GM21515 (cell line): ENCODE measurements around the gene INSYN2B.
A peak's percentile ranks its signal among the peaks of the same experiment; 100 is the strongest.
"Not testable (repeated sequence)": the region's sequence is repeated elsewhere in the genome, so short reads cannot be mapped to it uniquely, and the experiment has no call there.

Experiments
- ATAC-seq: cut with Tn5 transposase; IDR thresholded peaks from one replicate; pipeline ENCODE4 v1.9.1; 2021; ENCODE audit not compliant: unreplicated experiment

INSYN2B gene

GRCh38 chr5:169860585-169860984 lies 119.7 kb downstream of the INSYN2B start:
- ATAC-seq = no peak

- no peak for ATAC-seq
Measured at GRCh38 chr5:169856571-169856970, 123.7 kb downstream of the INSYN2B start.

GRCh38 chr5:169851321-169851850 lies 128.9 kb downstream of the INSYN2B start:
- no peak for ATAC-seq

GRCh38 chr5:169850409-169850808 lies 129.9 kb downstream of the INSYN2B start:
- ATAC-seq = no peak

DNA sequence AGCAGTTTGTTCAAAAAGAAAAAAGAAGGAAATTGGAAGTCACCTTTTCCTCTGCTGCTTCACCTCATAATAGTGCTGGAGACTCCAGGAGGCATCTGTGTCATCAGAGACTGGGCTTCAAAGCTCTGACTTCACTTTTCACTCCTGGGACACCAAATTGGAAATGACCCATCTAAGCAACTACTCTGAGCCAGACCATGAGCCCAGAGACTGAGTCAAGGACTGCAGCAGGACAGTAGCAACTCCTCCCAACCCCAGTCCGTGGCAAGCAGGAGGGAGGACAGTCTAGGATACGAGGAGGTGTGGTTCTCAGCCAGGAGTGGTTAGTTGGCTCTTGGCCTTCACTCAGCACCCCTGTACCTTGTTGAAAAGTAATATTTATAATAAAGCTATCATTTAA lies 131.5 kb downstream of the INSYN2B start:
- no peak for ATAC-seq

DNA sequence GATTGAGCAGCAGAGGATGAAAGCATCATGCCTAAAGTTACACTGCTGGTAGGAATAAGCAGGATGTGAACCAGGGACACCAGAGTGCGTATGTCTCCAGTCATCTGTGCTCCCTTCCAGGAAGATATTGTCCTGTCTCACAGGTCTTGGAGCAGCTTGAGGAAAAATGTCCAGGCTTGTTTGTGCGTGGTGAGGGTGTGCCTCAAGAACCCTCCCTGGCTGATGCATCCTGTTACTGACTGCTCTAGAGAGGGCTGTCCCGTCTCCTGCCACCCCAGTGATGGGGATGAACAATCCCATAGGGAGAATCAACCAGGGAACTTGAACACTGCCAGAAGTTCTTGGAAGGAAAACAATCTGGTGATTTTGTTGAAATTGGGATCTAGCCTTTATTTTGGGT lies 132.0 kb downstream of the INSYN2B start:
- no peak for ATAC-seq

DNA sequence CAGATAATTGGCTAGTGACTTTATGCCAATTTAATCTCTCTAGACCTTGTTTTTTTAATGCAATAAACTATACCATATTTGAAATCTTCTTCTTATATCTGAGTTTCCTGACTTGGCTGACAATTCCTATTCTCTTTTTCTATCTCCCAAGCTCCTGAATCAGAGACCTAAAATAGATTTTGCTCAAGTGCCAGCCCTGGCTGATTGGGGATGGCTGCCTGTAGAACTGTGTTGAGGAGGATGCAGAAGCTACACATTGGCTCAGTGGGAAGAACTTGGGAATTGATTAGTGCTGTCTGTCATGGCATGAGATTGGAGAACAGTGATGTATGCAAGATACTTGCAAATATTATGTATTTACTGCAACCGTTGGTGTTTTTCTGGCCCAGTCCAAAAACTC lies 132.8 kb downstream of the INSYN2B start:
- ATAC-seq = no peak

DNA sequence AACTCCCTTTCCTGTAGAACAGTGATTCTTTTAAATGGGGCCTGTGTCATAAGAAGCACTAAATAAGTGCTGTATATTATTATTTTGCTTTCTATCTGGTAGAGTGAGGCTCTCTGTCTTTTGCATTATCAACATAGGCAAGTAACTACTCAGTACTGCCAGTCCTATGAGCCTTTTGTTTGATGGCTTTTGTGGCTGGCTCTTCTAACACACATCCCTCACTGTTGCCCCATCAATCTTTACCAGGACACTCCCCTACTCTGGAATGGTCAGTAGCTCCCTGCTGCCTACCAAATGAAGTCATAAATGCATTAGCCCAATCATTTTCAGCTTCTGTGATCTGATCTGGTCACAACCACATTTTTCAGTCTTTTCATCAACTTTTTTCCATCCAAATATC lies 137.6 kb downstream of the INSYN2B start:
- ATAC-seq = no peak

- no peak for ATAC-seq
Measured at GRCh38 chr5:169840405-169840804, 139.9 kb downstream of the INSYN2B start.

- peak; percentile 83 for ATAC-seq
Measured at GRCh38 chr5:169838688-169839087, 141.6 kb downstream of the INSYN2B start.

- no peak for ATAC-seq
Measured at GRCh38 chr5:169837686-169838085, 142.6 kb downstream of the INSYN2B start.

GRCh38 chr5:169836835-169837536 lies 143.3 kb downstream of the INSYN2B start:
- no peak for ATAC-seq

GRCh38 chr5:169834540-169834939 lies 145.8 kb downstream of the INSYN2B start:
- ATAC-seq = not testable (repeated sequence)

GRCh38 chr5:169833681-169834292 lies 146.5 kb downstream of the INSYN2B start:
- ATAC-seq = not testable (repeated sequence)

GRCh38 chr5:169832845-169833244 lies 147.4 kb downstream of the INSYN2B start:
- no peak for ATAC-seq

DNA sequence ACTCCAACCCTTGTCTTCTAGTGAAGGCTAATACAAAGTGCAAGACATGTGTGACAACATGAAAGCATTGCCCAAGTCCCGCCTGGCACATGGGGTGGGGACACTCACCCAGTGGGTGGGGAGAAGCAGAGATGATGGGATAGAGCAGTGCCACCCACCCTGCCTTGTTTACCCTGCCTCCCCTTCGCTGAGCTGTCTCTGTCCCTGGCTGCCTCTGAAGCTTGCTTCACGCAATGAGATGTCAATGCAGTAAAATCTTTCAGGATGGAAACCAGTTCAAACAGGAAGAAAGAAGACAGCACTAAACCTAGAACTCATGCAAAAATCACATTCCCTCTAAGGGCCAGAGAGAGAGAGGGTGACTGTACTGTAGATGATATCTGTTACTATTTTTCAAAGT lies 148.0 kb downstream of the INSYN2B start:
- no peak for ATAC-seq

DNA sequence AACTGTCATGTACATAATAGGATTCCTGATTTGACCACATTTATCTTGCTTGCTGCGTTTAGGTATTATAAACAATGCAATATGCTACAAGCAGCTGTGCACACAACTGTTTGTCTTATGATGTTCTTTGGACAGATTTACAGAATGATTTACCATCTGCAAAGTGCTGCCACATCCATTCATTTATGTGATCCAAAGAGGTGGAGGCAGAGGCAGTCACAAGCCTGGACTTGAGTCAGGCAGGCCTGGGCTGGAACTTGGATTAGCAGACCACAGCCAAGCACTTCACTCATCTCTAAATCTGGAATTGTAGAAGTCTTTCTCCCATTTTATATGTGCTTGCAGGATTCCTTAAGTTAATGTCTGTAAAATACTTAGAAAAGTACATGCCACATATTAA lies 149.0 kb downstream of the INSYN2B start:
- no peak for ATAC-seq

- no peak for ATAC-seq
Measured at GRCh38 chr5:169828385-169828784, 151.9 kb downstream of the INSYN2B start.

GRCh38 chr5:169827769-169828168 lies 152.5 kb downstream of the INSYN2B start:
- no peak for ATAC-seq

DNA sequence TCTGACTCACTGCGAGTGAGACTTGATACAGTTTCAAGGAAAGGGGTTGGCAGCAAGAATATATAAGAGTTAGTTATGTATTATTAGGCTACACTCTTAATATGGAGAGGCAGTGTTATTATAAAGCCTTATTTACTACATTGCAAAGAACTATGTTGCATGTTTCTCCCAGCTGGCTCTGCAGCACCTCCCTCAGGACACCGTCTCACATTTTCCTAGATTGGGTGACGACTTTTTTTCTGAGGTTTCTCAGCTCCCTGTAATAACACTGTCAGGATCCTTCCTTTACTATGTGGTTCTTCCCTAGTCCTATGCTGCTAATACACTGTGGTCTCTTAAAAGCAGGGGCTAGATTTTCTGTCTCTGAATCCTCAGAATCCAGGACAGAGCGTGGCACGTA lies 153.7 kb downstream of the INSYN2B start:
- no peak for ATAC-seq

DNA sequence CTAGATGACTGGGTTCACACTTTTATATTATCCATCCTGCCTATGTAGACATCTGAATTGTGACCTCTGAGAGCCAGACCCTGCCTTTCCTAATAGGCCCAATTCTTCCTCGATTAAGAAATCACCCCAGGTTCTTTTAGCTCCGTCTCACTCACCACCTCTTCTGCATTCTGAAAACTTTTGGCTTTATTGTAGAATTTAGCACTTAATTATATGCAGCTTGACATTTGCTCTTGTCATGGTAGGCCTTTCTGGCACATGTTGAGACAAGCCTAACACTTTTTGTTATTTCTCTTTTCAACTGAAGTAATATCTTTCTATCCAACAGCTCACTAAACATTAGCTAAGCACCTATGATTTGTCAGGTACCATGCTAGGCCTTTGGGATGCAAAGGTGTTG lies 163.3 kb downstream of the INSYN2B start:
- ATAC-seq = no peak

DNA sequence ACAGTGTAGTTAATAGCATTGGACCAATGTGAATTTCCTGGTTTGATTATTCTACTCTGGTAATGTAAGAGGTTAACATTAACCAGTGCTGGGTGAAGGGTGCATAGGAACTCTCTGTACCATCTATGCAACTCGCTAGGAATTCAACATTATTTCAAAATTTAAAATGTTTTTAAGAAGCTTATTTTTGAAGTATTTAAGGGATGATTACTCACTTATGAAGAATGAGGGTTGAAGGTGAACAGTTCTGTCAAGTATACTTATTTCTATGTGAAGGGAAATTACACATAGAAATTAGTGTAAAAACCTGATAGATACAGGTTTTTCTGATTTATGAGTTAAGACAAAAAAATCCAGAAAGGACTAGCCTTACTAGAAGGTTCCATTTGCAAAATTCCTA lies 165.8 kb downstream of the INSYN2B start:
- no peak for ATAC-seq
